HUES6 (cell line): Measurements from ENCODE around the gene ITPR3.

ENCODE experiments used
- H3K27ac ChIP-seq: 2 replicates; pipeline ENCODE4 v1.7.0; 2013; ENCODE audit warnings: low read depth, mild to moderate bottlenecking, low read length, inconsistent platforms
- H3K27me3 ChIP-seq: 2 replicates; pipeline ENCODE4 v1.6.1; 2013; ENCODE audit warnings: low read length; ENCODE audit not compliant: control insufficient read depth, insufficient read depth
- H3K36me3 ChIP-seq: 2 replicates; pipeline ENCODE4 v1.6.1; 2013; ENCODE audit warnings: low read length; ENCODE audit not compliant: control insufficient read depth, insufficient read depth
- H3K4me1 ChIP-seq: 2 replicates; pipeline ENCODE4 v1.6.1; 2013; ENCODE audit warnings: low read length; ENCODE audit not compliant: control insufficient read depth, insufficient read depth
- H3K4me3 ChIP-seq: 2 replicates; pipeline ENCODE4 v1.5.1; 2013; ENCODE audit warnings: low read depth, low read length
- H3K9ac ChIP-seq: one replicate; pipeline ENCODE4 v1.6.1; 2013; ENCODE audit warnings: mild to moderate bottlenecking, low read length
- H3K9me3 ChIP-seq: 2 replicates; pipeline ENCODE4 v1.6.1; 2013; ENCODE audit warnings: low read depth, low read length; ENCODE audit not compliant: control insufficient read depth, insufficient read depth

Gene ITPR3

GRCh38 chr6:33640361-33640760 is 19.2 kb downstream of the ITPR3 start:
- Histone ChIP-seq H3K4me3 (no peak overlapping the region), H3K27ac (no peak overlapping the region), H3K36me3 (peaks cover 3% of the 10 kb centered on the region; the same call in 1 of the 2 replicates), H3K9me3 (no peaks in the 10 kb centered on the region), H3K4me1 (peaks cover 24% of the 10 kb centered on the region), H3K9ac (no peak overlapping the region), H3K27me3 (no peaks in the 10 kb centered on the region)

- Histone ChIP-seq H3K4me3 (no peak overlapping the region), H3K27me3 (no peaks in the 10 kb centered on the region), H3K9me3 (no peaks in the 10 kb centered on the region), H3K27ac (no peak overlapping the region), H3K9ac (no peak overlapping the region), H3K4me1 (peaks cover 22% of the 10 kb centered on the region), H3K36me3 (peaks cover 3% of the 10 kb centered on the region; the same call in 1 of the 2 replicates)
These were observed 20.0 kb downstream of the ITPR3 start for GRCh38 chr6:33641144-33641543.

- H3K4me1 ChIP-seq: peaks cover 17% of the 10 kb centered on the region
- no peaks in the 10 kb centered on the region for H3K27me3 ChIP-seq
- H3K27ac ChIP-seq: no peak overlapping the region
- no peak overlapping the region for H3K9ac ChIP-seq
- H3K4me3 ChIP-seq: no peak overlapping the region
- H3K9me3 ChIP-seq: no peaks in the 10 kb centered on the region
- peaks cover 3% of the 10 kb centered on the region; the same call in 1 of the 2 replicates for H3K36me3 ChIP-seq
These were observed 20.5 kb downstream of the ITPR3 start for GRCh38 chr6:33641602-33642001.

- peaks cover 15% of the 10 kb centered on the region; the same call in 1 of the 2 replicates for H3K4me1 ChIP-seq
- no peaks in the 10 kb centered on the region for H3K27me3 ChIP-seq
- H3K9ac ChIP-seq: no peak overlapping the region
- H3K27ac ChIP-seq: no peak overlapping the region
- no peak overlapping the region for H3K4me3 ChIP-seq
- peaks cover 3% of the 10 kb centered on the region; the same call in 1 of the 2 replicates for H3K36me3 ChIP-seq
- H3K9me3 ChIP-seq: no peaks in the 10 kb centered on the region
These were observed 21.8 kb downstream of the ITPR3 start for GRCh38 chr6:33642897-33643296.

GRCh38 chr6:33651403-33651802 is 30.3 kb downstream of the ITPR3 start:
- Histone ChIP-seq H3K36me3 (peaks cover 6% of the 10 kb centered on the region; the same call in 1 of the 2 replicates), H3K27me3 (no peaks in the 10 kb centered on the region), H3K27ac (no peak overlapping the region), H3K4me3 (no peak overlapping the region), H3K4me1 (peaks cover 3% of the 10 kb centered on the region; the same call in 1 of the 2 replicates), H3K9me3 (no peaks in the 10 kb centered on the region), H3K9ac (no peak overlapping the region)

- Histone ChIP-seq H3K36me3 (peaks cover 10% of the 10 kb centered on the region; the same call in 1 of the 2 replicates), H3K9me3 (no peaks in the 10 kb centered on the region), H3K9ac (no peak overlapping the region), H3K27me3 (no peaks in the 10 kb centered on the region), H3K4me1 (peaks cover 9% of the 10 kb centered on the region; the same call in 1 of the 2 replicates), H3K27ac (no peak overlapping the region), H3K4me3 (no peak overlapping the region)
These were observed 30.9 kb downstream of the ITPR3 start for GRCh38 chr6:33652002-33652401.

- H3K36me3 ChIP-seq: peaks cover 25% of the 10 kb centered on the region
- H3K27ac ChIP-seq: no peak overlapping the region
These were observed 33.9 kb downstream of the ITPR3 start for GRCh38 chr6:33654831-33655554.

GRCh38 chr6:33656844-33657243 is 35.7 kb downstream of the ITPR3 start:
- peaks cover 10% of the 10 kb centered on the region; the same call in 1 of the 2 replicates for H3K4me1 ChIP-seq
- H3K27me3 ChIP-seq: no peaks in the 10 kb centered on the region
- peaks cover 30% of the 10 kb centered on the region for H3K36me3 ChIP-seq
- H3K27ac ChIP-seq: no peak overlapping the region
- H3K9me3 ChIP-seq: no peaks in the 10 kb centered on the region
- H3K9ac ChIP-seq: no peak overlapping the region
- no peak overlapping the region for H3K4me3 ChIP-seq

More at GRCh38 chr6:33654831-33655554, 33.9 kb downstream of the ITPR3 start:
- peaks cover 10% of the 10 kb centered on the region; the same call in 1 of the 2 replicates for H3K4me1 ChIP-seq
- H3K4me3 ChIP-seq: no peak overlapping the region
- no peaks in the 10 kb centered on the region for H3K9me3 ChIP-seq
- H3K9ac ChIP-seq: no peak overlapping the region
- H3K27me3 ChIP-seq: no peaks in the 10 kb centered on the region

GRCh38 chr6:33658982-33659689 is 38.0 kb downstream of the ITPR3 start:
- Histone ChIP-seq H3K4me3 (no peak overlapping the region), H3K9ac (no peak overlapping the region), H3K27ac (no peak overlapping the region), H3K27me3 (no peaks in the 10 kb centered on the region), H3K9me3 (no peaks in the 10 kb centered on the region), H3K36me3 (peaks cover 34% of the 10 kb centered on the region), H3K4me1 (peaks cover 10% of the 10 kb centered on the region; the same call in 1 of the 2 replicates)

GRCh38 chr6:33659986-33660385 is 38.9 kb downstream of the ITPR3 start:
- no peaks in the 10 kb centered on the region for H3K9me3 ChIP-seq
- no peak overlapping the region for H3K4me3 ChIP-seq
- H3K27me3 ChIP-seq: no peaks in the 10 kb centered on the region
- peaks cover 10% of the 10 kb centered on the region; the same call in 1 of the 2 replicates for H3K4me1 ChIP-seq
- no peak overlapping the region for H3K27ac ChIP-seq
- H3K9ac ChIP-seq: no peak overlapping the region
- peaks cover 42% of the 10 kb centered on the region for H3K36me3 ChIP-seq
